ENCODE data around the gene YWHAB. TPM values are rescaled to one million over a fixed set of nuclear protein-coding genes. Genes with fewer than 3 reads are reported as not detected.
"Not testable (repeated sequence)": the region's sequence is repeated elsewhere in the genome, so short reads cannot be mapped to it uniquely, and the experiment has no call there.

Gene YWHAB
- 314 TPM for total RNA-seq

- peak; percentile 99 for DNase-seq (ENCODE audit: low spot score)
Observed at GRCh38 chr20:44885392-44886265, at the start of gene YWHAB. Gene YWHAB (plus strand): TSS chr20:44885705. CDS start chr20:44901534, 15,829 bp downstream.

GRCh38 chr20:44836601-44837120, 48.8 kb upstream of the YWHAB start:
- no peak for DNase-seq (ENCODE audit: low spot score)

- DNase-seq (ENCODE audit: low spot score): no peak
Observed at GRCh38 chr20:44837946-44838345, 47.6 kb upstream of the YWHAB start.

GRCh38 chr20:44838521-44838920, 47.0 kb upstream of the YWHAB start:
- no peak for DNase-seq (ENCODE audit: low spot score)

- DNase-seq (ENCODE audit: low spot score): no peak
Observed at GRCh38 chr20:44839481-44839880, 46.0 kb upstream of the YWHAB start.

GRCh38 chr20:44840826-44841225, 44.7 kb upstream of the YWHAB start:
- DNase-seq (ENCODE audit: low spot score): no peak

- DNase-seq (ENCODE audit: low spot score): no peak
Observed at GRCh38 chr20:44841955-44842354, 43.5 kb upstream of the YWHAB start.

- no peak for DNase-seq (ENCODE audit: low spot score)
Observed at GRCh38 chr20:44843876-44844275, 41.6 kb upstream of the YWHAB start.

- no peak for DNase-seq (ENCODE audit: low spot score)
Observed at GRCh38 chr20:44848254-44849015, 37.1 kb upstream of the YWHAB start.

- DNase-seq (ENCODE audit: low spot score): no peak
Observed at GRCh38 chr20:44849703-44850102, 35.8 kb upstream of the YWHAB start.

- no peak for DNase-seq (ENCODE audit: low spot score)
Observed at GRCh38 chr20:44850272-44850671, 35.2 kb upstream of the YWHAB start.

- no peak for DNase-seq (ENCODE audit: low spot score)
Observed at GRCh38 chr20:44850837-44851236, 34.7 kb upstream of the YWHAB start.

GRCh38 chr20:44851545-44851944, 34.0 kb upstream of the YWHAB start:
- no peak for DNase-seq (ENCODE audit: low spot score)

GRCh38 chr20:44856442-44856841, 29.1 kb upstream of the YWHAB start:
- DNase-seq (ENCODE audit: low spot score): no peak

- no peak for DNase-seq (ENCODE audit: low spot score)
Observed at GRCh38 chr20:44856856-44857448, 28.6 kb upstream of the YWHAB start.

GRCh38 chr20:44858606-44859360, 26.7 kb upstream of the YWHAB start:
- no peak for DNase-seq (ENCODE audit: low spot score)

- DNase-seq (ENCODE audit: low spot score): no peak
Observed at GRCh38 chr20:44861531-44862006, 23.9 kb upstream of the YWHAB start.

GRCh38 chr20:44862286-44862685, 23.2 kb upstream of the YWHAB start:
- DNase-seq (ENCODE audit: low spot score): no peak

- DNase-seq (ENCODE audit: low spot score): not testable (repeated sequence)
Observed at GRCh38 chr20:44863365-44864084, 22.0 kb upstream of the YWHAB start.

- DNase-seq (ENCODE audit: low spot score): not testable (repeated sequence)
Observed at GRCh38 chr20:44864493-44864892, 21.0 kb upstream of the YWHAB start.

All from ureter (tissue), 1 donor.